GM21390 (cell line): ENCODE results near the gene SEMA6B.

Source experiments
- ATAC-seq: cut with Tn5 transposase; IDR thresholded peaks from one replicate; pipeline ENCODE4 v1.9.1; 2021; ENCODE audit not compliant: unreplicated experiment

Gene SEMA6B

DNA sequence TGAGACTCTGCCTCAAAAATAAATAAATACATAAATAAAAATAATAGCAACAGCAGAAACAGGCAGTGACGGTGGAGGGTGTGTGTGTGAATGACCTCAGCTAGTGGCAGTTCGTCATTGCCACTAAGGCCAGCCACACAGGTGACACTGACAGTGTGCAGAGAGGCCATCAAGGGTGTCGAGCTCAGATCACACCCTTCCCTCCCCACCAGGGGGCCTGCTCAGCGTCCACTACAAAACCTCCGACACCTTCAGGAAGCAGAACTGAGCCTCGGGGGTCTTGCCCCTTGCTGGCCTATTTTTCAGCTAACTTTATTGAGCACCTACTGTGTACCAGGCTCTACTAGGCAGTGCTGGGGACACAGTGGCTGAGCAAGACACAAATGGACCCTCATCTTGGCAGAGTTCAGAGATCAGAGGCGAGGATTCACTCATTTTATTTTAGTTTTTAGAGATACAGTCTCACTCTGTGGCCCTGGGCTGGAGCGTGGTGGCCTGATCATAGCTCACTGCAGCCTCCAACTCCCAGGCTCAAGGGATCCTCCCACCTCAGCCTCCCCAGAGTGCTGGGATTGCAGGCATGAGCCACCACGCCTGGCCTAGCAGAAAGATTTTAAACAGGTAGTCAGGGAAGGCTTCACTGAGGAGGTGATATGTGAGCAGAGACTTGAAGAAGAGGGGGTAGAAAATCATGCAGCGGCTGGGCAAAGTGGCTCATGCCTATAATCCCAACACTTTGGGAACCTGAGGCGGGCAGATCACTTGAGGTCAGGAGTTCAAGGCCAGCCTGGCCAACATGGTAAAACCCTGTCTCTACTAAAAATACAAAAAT lies 30.3 kb upstream of the SEMA6B start:
- ATAC-seq: no peak

DNA sequence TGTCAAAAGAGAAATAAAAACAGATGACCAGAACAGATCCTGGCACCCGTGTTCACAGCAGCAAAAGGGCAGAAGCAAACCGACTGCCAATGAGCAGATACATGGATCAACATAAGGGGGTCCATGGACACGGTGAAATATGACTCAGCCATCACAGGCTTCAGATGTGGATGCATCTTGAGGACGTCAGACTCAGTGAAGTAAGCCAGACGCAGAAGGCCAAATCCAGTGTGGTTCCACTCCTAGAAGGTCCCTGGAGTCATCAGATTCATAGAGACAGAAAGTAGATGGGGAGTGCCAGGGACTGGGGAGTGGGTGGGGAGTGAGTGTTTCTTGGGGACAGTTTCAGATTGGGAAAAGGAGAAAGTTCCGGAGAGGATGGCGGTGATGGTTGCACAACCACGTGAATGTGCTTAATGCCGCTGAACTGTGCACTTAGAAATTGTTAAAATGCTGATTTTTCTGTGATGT lies 28.8 kb upstream of the SEMA6B start:
- ATAC-seq: no peak

- no peak for ATAC-seq
Observed at GRCh38 chr19:4587527-4587926, 28.0 kb upstream of the SEMA6B start.

DNA sequence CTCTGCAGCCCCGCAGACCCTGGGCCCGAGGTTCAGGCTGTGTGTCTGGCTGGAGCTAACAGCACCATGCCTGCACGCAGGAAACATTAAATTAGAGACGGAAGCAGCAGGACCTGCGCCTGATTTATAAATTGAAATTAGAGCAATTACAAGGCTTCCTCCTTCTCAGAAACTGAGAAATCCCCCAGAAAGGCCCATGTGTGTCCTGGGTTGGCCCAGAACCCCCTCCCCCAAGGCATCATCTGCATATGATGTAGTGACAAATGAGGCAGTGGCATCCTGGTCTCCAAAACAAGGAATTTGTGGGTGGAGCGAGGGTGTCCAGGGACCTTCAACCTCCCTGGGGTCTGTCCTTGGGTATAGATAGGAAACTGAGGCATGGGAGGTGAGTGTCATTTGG lies 27.2 kb upstream of the SEMA6B start:
- no peak for ATAC-seq

- ATAC-seq: no peak
Observed at GRCh38 chr19:4586245-4586644, 26.8 kb upstream of the SEMA6B start.

GRCh38 chr19:4585556-4585955 lies 26.1 kb upstream of the SEMA6B start:
- ATAC-seq: no peak

DNA sequence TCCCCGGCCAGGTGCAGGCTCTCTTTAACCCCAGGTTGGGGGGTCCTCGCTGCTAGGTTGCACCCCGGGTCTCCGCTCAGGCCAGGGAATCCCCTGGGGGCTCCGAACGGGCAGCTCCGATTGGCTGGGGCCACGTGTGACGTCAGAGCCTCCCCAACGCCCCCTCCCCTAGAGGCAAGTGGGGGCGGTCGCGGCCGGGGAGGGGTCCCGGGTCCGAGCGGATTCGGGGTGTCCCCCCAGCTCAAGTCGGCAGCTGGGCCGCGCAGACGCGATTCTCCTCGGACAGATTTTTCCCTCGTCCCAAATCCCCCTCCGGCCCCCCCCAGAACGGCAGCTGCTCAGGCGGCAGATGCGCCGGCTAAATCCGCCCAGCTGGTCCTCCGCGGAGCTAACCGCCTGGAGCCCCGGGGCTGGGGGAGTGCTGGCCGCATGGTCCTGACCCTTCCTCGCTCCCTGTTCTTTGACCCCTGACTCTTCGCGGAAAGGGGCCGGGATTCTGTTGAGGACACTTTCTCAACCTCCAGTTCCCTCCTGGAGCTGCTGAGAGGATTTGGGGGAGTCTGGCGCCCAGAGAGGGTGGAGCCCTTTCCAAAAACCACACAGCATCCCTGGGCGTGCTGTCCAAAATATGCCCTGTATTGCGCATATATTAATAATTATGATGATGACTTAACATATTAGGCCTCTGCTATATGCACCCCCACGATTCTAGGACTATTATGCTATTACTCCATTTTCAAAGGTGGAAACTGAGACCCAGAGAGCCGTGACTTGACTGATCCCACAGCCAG lies 25.4 kb upstream of the SEMA6B start:
- ATAC-seq: no peak

- no peak for ATAC-seq
Observed at GRCh38 chr19:4583961-4584669, 24.6 kb upstream of the SEMA6B start.

- no peak for ATAC-seq
Observed at GRCh38 chr19:4582980-4583842, 23.7 kb upstream of the SEMA6B start.

- no peak for ATAC-seq
Observed at GRCh38 chr19:4581666-4582553, 22.4 kb upstream of the SEMA6B start.

DNA sequence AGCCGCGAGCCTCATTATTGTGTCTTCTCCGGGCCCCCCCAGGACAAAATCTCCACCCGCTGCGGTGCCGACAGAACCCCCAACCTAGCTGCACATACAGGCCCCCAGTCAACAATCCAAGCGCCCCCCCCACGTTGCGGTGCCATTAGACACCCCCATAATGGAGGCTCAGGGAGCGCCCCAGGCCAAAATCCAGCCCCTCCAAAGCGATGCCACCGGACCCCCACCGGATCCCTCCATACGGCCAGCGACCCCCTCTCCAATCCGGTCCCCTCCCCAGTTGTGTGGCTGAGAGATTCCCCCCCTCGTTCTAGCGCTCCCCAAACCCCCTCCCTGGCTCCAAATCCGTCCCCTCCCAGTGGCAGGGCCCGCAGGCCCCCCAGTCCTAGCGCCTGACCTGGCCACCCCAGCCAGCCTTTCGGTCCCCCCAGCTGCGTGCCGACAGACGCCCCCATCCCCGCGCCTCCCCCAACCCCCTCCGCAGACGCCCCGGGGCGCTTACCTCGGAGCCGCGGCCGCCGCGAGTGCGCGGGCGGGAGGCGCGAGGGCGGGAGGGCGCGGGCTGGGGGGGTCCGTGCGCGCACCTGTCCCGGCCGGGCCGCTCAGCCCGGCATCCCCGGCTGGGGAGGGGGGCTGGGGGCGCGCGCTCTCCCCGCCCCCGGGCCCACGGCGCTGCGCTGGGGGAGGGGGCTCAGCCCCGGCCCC lies 21.6 kb upstream of the SEMA6B start:
- no peak for ATAC-seq

GRCh38 chr19:4580021-4580901 lies 20.8 kb upstream of the SEMA6B start:
- no peak for ATAC-seq

- ATAC-seq: no peak
Observed at GRCh38 chr19:4579389-4579788, 19.9 kb upstream of the SEMA6B start.

- no peak for ATAC-seq
Observed at GRCh38 chr19:4578552-4579248, 19.2 kb upstream of the SEMA6B start.

DNA sequence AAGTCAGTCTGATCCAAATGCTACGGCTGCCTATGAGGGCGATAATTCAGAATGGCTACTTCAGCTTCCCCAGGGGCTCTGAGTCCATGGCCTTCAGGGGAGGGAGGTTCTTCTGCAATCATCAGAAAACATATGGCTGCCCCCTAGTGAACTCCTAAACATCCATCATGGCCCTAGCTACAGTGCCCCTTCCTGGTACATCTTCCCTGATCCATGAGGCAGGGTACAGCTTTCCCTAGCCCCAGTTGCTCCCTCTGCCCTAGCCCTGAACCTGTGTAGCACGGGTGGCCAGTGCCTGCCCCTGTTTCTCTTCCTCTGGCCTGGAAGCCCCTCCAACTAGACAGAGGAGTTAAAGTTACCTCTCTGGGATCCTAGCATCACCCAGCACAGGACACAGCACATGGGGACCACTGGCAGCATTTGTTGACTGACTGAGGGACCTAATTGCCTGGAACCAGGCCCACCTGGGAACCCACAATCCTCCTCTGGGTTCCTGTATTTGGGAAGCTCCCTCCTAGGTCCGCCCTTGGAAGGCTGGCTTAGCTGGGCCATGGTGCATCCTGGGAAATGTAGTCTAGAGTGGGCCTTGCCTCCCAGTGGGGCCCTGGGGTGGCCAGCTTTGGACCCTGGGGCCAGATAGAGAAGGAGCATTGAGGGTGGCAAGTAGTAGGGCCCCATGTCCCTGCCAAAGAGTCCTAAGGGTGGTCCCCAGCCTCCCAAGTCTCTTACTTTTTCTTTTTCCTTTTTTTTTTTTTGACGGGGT lies 17.7 kb upstream of the SEMA6B start:
- no peak for ATAC-seq

DNA sequence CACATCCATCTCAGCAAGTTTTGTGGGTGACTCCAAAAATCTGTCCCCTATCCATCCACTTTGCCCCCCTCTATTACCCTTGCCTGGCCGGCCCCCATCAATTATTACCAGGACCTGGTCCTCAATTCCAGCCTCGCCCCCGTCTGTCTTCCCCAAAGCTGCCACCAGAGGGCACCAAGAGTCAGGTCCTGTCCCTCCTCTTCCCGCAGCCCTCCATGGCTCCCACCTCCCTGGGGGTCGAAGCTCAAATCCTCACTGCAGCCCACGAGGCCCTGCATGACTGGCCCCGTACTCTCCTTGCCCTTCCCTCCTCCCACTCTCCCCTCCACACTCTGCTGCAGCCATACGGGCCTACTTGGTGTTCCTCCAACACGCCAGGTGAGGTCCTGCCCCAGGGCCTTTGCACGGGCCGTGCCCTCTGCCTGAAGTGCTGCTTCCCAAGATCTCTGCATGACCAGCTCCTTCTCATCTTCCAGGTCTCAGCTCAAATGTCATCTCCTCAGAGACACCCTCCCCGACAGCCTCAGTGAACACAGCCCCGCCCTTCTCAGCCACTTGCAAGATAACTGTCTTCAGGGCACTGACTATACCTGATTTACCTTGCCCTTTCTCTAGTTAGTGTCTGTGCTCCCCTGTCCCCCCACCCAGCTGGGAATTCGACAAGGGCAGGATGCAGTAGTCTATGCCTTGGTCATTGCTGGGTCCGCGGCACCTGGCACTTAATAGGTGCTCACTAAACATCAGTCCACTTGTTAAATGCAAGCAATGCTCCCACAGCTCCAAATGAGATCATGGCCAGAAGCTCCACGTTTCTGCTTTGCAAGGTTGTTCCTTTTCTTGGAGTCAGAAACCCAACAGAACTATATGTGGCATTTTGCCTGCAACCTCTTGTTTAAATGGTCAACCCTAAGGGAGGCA lies 16.8 kb upstream of the SEMA6B start:
- no peak for ATAC-seq
